HG03060 (cell line): ENCODE measurements around the gene COMT.

Experiments
- ATAC-seq: cut with Tn5 transposase; IDR thresholded peaks from one replicate; pipeline ENCODE4 v1.9.1; 2021; ENCODE audit warnings: low read depth, moderate number of reproducible peaks; ENCODE audit not compliant: unreplicated experiment

The COMT gene

DNA sequence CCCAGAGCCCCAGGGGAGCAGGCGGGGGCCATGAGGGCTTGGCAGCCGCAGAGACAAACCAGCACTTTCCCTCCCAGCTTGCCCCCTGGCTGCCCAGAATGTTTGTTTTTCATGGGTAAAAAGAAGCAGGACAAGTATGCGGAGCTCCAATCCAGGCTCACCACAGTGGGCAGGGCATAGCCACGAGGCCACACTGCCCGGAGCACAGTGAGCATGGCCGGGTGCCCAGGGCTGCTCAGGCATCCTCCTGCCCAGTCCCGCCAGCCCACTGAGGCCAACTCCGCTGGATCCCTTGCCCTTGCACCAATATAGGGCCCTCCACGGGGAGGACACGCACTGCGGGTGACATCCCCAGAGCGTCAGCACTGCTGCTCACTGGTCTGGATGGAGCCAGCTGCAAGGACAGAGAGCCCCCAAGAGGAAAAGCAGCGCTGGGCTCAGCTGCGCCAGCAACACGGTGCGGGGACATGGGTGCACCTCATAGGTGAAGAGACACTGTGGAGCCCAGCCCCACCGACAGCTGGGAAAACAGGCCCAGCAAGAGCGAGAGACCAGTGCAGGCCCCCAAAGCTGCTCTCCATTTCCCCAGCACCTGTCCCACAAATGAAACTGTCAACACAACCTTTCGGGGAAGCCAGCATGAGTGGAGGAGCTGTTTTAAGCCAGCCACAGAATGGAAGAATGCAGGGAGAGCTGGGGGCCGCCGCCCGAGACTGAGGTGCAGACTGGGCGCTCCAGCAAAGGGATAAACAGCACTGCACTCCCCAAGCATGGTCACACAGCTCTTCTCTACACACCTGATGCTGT is 50.3 kb downstream of the COMT start:
- no peak for ATAC-seq

DNA sequence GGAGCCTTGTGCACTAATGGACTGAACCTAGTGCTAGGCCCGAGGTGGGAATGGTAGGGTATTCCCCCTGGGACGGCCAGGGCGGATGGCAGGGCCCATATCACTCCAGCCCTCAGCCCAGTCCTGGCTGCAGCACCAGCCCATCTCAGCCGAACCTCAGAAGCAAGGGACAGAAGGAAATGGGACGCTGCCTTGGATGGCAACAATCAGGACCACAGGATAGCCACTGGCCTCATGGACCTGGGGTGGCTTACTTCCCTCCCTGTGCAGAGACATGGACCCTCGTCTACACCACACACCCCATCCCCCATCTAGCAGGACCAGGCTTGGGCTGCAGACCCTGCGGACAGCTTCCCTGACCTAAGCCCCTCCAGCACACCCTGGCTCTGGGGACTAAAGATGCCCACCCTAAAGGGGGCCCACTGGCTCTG is 50.9 kb downstream of the COMT start:
- ATAC-seq = no peak

DNA sequence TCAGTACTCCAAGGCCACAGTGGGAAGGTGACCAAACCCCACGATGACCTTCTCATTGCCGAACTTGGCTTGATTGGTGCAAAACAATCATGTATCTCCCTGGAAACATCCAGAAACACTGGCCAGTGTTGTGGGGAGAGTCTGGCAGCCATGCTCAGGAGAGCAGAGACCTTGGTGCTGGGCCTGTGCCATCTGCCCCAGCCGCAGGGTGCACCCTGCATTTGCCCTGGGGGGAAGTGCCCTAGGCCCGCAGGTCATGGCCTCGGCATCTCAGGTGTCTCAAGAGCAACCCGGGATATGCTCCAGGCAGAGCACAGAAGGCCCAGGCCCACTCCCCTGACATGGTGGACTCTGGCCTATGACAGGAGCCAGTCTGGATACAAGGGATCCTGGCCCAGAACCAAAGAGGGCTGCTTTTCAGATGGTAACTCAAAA is 51.4 kb downstream of the COMT start:
- no peak for ATAC-seq

DNA sequence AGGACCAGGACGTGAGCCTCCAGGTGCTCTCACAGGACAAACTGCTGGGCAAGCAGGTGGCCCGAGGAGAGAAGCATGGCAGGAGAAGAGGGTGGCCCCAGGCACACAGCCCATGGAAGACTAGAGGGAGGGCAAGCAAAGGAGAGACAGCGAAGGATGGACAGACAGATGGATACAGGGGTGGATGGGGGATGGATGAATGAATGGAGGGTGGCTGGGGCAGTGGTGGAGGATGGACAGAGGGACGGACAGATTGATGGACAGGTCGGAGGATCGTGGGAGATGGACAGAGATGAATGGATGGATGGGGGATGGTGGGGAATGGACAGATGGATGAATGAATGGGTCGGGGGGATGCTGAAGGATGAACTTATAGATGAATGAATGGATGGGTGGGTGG is 52.4 kb downstream of the COMT start:
- ATAC-seq = no peak

DNA sequence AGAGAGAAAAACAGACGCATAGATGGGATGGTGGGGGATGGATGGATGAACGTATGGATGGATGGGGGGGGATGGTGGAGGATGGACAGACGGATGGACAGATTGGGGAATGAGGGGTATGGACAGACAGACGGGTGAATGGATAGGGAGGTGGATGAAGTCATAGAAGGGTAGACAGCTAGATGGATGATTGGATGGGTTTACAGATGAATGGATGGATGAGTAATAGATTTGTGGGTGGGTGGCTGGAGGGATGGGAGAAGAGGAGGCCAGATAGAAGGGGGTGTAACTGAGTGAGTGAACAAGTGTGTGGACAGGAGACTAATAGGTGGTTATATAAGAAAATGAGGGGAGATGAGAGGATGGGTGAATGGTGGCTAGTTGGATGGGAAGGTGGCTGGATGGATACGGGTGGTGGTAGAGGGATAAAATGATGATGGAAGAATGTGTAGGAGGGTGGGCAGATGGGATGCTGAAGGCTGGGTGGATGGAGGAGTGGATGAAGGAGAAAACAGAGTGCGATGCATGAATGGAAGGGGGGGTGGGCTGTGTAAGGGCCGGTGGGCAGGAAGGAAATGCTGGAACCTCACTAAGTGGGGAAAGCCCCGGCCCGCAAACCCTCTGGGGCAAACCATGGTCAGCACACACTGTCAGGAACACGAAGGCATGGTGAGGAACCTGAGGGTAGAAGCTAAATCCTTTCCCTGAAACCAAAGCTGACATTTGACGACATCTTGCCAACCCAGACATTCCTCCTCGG is 53.5 kb downstream of the COMT start:
- no peak for ATAC-seq

DNA sequence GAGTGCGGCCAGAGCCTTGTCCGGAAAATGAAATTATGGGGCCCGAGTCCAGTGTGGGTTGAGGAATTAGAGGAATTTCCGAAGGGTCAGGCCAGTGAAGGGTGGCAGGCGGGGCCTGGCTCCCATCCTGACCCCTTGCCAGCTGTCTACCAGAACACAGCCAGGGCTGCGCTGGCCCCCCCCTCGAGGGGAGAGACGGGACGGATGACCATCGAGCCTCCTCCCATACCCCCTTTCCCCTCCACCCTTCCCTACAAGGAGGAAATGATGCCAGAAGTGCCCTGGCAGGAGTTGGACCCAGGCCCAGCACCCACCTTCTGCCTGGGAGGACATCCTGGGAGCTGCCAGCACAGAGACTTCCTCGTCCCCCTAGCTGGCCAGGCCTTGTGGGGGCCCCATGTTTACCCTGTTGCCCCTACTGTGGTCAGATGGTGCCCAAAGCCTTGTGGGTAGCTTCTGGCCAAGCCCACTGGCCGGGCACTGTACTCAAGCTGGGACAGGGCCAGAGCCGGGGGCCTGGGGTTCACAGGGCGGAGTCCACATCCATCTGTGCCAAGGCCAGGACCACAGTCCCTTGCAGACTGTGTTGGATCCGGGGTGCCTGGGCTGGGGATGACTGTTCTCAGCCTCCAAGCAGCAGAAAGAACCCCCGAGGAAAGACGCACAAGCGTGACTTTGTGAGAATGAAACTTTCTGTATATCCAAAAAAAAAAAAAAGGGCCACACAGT is 54.2 kb downstream of the COMT start:
- no peak for ATAC-seq

DNA sequence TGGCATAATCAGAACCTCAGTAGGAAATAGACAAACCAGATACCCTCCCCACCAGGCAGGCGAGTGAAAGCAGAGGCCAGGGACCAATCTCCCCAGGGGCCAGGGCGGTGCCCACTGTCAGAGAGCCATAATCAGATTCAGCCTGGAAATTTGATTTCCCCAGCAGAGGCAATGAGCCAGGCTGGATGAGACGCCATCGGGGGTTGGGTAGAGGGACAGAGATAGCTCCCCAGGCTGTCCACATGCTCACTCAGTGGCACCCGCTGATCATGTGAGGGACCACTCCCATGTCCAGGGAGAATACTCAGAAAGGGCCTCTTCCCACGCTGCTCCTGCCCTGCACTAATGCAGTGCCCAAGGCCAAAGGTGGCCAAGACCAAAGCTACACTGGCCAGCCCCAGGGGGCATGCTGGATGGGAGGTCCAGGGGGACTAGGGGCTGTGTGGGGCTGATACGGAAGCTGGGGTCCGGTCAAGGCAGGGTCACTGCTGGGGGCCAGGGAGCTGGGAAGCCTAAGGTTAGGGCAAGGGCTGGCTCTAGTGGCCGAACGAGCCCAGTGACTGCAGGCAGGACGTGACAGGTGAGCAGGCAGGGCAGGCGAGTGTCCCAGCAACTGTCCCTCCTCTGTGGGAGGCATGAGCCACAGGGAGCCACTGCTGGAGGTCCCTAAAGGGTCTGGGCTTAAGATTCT is 55.3 kb downstream of the COMT start:
- ATAC-seq = no peak

DNA sequence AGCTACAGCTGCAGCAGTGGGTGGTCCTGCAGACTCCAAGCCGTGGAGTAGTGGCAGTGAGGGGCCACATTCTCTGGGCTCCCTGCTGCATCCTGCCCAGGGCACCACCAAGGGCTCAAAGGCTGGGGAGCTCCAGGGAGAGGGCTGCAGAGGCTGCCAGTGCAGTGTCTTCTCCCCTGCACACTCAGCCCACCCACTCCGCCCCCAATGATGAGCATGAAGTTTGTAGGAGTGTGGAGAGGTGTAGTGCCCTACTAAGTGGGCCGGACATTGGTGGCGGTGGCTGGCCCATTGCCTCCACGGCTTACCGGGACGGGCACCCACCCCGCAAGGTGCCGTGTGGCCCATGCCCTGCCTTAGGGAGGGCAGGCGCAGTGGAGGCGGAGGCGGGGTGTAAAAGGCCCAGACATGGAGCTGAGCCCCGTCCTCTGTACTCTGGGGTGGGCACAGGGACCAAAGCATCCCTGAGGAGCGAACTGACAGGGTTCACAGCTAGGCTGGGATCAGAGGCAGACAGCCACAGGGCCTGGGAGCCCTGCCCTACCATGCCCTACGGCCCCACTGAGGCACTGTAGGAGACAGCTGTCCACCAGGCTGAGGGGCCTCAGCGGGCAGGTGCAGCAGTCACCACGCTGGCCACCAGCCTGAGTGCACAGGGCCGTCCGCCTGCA is 56.1 kb downstream of the COMT start:
- ATAC-seq = no peak

DNA sequence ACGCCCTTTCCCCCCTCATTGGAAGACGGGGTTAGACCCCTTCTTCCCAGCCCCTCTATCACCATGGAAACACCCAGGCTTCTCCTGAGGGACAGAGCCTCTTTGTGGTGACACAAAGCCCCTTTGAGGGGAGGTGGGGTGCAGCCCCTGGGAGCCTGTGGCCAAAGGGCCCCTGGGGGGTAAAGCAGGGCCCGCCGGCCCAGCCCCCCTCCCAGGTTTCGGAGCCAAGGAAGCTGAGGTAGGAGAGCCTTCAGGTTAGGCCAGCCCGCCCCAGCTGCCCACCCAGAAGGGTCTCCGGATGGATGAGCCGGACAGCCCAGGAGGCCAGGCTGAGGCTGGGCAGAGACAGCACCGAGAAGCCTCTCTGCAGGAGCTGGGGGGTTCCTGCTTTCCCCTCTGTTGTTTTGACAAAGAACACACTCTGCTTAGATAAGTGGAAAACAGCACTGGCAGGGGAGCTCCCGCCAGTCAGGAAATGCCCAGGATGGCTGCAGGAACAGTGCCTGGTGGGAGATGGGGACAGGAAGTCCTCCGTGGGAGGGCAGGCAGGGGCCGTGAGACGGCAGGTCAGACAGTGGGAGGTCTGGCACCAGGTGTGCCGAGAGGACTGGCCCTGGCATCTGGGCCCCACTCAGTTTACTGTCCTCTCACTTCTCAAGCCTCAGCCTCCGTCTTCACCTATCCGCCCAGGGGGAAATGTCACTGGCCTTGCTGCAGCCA is 56.8 kb downstream of the COMT start:
- ATAC-seq = no peak

DNA sequence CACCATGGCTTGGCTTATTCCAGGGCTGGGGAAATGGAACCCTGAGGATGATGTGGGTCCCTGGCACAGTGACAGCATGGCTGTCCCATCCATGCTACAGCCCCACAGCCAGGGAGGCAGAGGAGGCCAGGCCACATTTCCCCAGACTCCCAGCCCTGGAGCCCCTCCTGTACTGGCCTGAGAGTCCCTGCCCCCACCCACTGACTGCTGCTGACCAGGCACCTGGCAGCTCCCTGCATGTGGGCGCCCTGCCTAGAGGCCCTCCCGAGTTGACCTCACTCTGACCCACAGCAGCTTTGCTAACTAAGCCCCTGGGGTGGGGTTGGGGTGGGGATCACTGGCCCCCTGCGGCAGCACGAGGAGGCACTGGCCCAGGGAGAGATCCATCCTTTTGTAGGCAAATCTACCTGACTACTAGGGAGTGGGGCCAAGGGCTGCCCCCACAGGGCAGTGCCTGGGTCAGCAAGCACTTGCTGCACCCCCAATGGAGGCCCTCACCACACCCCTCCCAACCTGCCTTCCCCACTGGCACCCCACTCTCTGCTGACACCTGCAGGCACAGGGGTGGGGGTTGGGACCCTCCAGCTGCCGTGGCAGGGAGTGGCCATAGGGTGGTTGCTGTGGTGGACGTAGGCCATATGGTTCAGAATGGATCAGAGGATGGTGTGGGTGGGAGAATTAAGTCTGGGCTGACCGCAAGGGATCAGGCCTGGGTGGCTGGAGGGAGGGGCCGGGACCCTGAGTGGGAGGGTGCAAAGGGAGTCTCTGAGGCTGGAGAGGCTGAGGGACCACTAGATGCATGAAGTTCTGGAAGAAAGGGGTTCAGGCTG is 57.6 kb downstream of the COMT start:
- ATAC-seq = no peak

DNA sequence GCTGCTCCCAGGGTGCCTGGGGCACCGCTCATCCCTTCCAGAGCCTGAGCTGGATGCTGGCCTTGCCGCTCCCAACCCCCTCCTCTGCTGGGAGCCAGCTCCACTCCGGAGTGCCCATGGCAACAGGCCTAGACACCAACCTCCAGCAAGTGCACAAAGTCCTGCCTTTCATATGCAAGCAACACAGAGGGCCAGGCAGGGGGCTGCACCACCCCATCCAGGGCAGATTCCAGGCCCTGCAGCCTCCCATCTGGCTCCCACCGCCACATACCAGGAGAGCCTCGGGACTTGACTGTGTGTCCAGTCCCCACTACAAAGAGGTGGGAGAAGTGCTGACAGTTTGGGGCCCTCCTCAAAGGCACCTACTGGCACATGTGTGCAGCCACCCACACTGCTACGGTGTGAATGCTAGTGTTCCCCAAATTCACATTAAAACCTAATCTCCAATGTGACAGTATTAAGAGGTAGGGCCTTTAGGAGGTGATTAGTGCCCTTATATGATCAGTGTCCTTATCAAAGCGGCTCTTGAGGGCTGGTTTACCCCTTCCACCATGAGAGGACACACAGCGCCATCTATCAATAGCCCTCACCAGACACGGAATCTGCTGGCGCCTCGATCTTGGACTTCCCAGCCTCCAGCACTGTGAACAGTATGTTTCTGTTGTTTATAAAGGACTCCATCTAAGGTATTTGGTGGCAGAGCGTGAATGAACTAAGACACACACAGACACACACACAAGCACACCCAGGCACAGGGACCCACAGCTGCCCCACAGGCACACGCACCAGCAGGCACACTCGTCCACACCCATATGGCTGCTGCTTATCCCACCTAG is 58.9 kb downstream of the COMT start:
- ATAC-seq = no peak

DNA sequence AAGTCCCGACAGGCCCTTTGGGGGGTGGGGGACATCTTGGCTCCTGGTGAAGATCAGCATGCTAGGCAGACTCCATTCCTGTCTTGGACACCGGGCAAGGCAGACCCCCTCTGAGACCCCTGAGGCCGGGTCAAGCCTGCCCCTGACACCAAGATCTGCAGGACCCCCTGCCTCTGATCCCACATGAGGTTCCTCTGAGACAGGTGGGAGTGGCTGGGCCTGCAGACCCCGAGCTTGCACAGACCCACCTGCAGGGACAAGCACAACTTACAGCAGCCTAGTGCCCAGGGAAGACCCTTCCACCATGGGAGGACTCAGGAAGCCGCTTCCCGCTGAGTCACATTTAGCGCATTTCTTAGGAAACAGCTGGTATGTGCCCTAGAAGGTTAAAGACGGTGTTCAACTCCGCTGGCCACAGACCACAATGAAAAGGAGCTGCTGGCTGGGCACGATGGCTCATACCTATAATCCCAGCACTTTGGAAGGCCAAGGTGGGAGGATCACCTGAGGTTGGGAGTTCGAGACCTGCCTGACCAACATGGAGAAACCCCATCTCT is 59.6 kb downstream of the COMT start:
- ATAC-seq = no peak

DNA sequence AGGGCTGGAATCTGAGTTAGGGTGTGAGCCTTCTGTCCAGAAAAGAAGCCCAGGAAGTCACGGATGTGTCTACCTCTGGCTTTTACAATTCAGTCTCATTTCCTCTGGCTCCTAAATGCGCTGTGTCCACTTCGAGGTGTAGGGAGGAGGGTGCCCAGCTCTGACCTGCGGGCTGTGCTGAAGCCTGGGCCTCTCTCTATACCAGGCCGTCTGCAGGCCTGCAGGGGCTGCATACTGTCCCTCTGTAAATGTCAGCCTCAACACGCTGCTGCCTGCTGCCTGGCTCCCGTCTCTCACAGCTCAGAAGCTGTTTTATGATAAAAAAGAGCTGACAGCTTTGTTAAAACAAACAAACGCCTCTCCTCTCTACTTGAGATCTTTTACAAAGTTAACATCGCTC is 60.6 kb downstream of the COMT start:
- no peak for ATAC-seq

DNA sequence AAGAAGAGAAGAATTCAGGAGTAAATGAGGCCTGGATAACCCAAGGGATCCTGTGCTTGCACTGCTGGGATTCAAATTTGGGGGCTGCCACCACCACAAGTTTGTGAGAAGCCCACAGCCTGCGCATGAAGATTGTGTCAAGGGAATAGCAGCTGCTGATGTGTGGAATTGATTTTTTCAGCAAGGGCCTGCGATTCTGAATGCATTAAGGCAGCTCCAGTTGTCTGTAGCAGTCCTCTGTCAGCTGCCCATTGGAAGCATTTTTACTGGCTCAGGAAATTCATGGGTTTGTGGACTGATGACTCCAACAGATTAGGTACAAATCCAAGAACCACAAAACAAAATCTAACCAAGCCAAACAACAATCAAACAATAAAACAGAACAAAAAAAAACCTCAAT is 61.1 kb downstream of the COMT start:
- ATAC-seq = no peak

DNA sequence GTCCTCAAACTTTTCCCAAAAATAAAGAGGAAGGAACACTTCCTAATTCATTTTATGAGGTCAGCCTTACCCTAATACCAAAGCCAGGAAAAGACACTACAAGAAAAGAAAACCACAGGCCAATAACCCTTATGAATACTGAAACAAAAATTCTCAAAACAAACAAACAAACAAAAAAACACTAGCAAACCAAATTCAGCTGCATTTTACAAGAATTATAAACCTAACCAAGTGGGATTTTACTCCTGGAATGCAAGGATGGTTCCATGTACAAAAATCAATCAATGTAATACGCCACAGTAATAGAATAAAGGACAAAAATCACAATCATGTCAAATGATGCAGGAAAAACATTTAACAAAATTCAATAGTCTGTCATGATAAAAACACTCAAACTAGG is 61.7 kb downstream of the COMT start:
- no peak for ATAC-seq

DNA sequence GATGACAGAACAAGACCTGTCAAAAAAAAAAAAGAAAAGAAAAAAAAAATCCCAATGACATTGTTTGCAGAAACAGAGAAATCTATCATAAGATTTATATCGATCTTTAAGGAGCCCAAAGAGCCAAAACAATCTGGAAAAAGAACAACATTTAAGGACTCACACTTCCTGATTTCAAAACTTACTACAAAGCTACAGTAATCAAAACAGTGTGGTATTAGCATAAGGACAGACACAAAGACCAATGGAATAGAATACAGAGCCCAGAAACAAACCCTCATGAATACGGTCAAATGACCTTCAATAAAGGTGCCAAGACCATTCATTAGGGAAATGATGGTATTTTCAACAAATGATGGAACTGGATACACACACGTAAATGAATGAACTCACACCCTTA is 62.9 kb downstream of the COMT start:
- ATAC-seq = no peak

DNA sequence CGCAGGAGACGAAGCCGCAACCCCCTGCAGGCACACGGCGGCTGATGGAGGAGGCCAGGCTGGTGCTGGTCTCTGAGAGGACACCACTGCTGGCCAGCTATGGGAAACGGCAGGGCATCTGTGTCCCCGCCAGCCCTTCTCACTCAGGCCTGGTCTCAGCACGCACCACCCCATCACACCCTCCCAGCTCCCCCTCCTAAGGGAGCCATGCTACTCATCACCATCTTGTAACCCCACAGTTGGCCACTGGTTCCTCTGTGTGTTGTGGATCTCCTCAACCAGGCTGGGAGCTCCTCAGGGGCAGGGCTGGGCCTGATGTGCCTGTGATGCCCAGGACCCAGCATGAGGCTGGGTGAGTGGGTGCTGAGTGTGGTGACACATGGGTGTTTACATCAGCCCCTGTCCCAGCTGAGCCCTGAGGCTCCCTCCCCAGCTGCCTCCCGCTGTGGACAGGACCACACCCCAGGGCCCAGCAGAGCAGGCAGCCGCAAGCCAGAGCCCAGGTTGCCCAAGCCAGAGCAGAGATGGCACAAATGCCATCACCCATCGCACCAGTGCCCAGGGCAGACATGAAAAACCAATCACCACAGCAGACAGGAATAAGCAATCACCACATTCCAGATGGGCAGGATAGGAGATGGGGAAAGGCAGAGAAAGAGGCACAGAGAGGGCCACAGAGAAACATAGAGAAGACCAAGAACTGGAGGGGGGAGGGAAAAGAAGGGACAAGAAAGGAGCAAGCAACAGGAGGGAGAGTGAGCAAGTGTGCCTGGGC is 66.8 kb downstream of the COMT start:
- no peak for ATAC-seq
